Stimulated activated CD4-positive, alpha-beta T cell treated with anti-CD3 and anti-CD28 coated beads, Interleukin-1b, Interleukin-23, amount 100 ng/mL, for 48 hours (primary cell): ENCODE data around the gene BAZ1B.
A peak's percentile ranks its signal among the peaks of the same experiment; 100 is the strongest.
"Not testable (repeated sequence)": the region's sequence is repeated elsewhere in the genome, so short reads cannot be mapped to it uniquely, and the experiment has no call there.

ENCODE experiments used
- DNase-seq: peaks from one replicate; pipeline ENCODE4 v3.0.0-alpha.2; 2020

Gene BAZ1B, protein sequence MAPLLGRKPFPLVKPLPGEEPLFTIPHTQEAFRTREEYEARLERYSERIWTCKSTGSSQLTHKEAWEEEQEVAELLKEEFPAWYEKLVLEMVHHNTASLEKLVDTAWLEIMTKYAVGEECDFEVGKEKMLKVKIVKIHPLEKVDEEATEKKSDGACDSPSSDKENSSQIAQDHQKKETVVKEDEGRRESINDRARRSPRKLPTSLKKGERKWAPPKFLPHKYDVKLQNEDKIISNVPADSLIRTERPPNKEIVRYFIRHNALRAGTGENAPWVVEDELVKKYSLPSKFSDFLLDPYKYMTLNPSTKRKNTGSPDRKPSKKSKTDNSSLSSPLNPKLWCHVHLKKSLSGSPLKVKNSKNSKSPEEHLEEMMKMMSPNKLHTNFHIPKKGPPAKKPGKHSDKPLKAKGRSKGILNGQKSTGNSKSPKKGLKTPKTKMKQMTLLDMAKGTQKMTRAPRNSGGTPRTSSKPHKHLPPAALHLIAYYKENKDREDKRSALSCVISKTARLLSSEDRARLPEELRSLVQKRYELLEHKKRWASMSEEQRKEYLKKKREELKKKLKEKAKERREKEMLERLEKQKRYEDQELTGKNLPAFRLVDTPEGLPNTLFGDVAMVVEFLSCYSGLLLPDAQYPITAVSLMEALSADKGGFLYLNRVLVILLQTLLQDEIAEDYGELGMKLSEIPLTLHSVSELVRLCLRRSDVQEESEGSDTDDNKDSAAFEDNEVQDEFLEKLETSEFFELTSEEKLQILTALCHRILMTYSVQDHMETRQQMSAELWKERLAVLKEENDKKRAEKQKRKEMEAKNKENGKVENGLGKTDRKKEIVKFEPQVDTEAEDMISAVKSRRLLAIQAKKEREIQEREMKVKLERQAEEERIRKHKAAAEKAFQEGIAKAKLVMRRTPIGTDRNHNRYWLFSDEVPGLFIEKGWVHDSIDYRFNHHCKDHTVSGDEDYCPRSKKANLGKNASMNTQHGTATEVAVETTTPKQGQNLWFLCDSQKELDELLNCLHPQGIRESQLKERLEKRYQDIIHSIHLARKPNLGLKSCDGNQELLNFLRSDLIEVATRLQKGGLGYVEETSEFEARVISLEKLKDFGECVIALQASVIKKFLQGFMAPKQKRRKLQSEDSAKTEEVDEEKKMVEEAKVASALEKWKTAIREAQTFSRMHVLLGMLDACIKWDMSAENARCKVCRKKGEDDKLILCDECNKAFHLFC (N-terminal part only)

DNA sequence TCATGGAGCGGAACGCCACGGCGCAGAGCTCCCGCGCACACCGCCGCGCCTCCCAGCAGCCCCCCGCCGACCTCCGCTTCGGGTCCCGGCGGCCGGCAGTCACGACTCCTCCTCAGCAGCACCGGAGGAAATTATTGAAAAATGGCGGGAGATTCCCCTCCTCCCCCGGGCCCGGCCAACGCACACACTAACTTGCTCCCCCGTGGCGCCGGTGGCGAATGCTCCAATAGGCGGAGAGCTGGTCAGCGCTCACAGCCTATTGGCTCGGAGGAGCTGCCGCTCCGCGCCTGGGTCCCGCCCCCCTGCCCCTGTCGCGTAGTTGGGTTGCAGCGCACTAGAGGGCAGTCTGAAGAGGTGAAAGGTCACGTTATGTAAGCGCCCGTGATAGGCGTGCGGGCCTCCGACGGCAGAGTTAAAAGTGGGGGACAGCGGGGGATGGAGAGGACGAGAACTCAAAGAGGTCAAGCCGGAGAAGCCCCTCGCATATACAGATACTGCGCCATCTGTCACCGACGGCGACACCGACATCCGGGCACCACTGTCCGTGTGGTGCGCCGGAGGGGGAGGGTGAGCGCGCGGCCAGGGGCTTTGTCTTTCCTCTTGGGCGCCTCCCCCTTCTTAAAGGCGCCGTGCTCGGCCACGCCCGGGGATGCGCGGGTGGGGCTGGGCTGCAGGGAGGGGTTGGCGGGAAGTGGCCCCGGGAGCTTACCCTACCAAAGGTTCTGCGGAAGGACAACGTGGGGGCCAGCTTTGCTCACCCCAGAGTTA, at the start of gene BAZ1B:
TSS of gene BAZ1B (minus strand) at position 189 of the 768 bp plus-strand sequence. CDS start 360 bp downstream, outside the sequence.
- peak; percentile 99 for DNase-seq

DNA sequence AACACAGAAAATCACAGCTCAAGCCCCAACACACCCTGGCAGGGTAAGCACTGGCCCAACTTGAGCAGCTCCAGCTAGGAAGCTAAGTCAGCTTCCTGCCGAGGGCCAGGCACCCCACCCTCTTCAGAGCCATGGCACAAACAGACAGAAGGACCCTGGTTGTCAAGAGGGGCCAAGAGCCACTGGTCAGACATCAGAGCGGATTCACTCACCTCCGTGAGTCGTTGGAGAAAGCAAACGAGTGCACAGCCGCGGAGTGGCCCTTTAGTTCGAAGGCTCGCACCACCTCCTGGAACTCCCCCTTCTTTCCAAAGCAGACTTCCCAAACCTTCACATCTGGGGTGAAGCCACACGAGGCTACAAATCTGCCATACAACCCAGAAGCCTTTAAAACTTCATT, 48.9 kb upstream of the BAZ1B start:
- no peak for DNase-seq

DNA sequence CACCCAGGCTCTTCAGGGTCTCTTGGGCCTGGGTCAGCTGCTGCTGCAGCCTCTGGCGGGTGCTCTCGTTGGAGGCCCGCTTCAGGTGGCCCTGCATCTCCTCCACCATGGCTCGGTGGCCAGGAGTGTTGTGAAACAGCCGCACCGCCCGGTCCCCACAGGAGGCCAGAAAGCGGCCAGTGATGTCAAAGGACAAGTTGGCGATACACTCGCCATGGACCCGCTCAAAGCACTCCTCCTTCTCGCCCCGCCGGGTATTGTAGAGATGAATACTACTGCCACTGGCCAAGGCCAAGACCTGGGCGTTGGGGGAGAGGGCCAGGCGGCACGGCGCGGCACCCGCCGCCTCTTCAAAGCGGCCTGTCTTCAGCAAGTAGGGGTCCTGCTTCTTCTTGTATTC, 48.4 kb upstream of the BAZ1B start:
- DNase-seq: no peak

DNA sequence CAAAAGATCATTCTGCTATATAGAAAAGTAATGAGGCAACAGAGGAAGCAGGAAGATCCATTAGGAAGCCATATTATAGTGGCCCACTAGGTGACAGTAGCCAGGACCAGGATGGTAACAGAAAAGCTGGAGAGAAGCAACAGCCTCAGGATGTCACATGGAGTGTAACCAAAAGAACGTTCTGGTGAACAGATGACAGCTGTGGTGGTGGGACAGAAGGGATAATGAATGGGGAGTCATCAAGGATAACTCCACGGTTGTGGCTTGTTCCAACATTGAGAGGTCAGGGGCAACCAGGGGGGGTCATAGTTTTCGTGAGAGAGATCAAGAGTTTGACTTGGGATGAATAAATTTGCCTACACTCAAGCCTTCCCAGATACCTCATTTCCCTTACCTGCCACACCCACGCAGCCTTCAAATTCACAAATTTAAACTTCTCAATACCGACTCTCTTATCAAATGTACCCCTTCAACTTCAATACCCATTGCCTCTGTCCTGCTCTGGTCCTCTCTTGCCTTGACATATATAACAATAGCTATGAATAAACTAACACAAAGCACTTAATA, 47.0 kb upstream of the BAZ1B start:
- no peak for DNase-seq

DNA sequence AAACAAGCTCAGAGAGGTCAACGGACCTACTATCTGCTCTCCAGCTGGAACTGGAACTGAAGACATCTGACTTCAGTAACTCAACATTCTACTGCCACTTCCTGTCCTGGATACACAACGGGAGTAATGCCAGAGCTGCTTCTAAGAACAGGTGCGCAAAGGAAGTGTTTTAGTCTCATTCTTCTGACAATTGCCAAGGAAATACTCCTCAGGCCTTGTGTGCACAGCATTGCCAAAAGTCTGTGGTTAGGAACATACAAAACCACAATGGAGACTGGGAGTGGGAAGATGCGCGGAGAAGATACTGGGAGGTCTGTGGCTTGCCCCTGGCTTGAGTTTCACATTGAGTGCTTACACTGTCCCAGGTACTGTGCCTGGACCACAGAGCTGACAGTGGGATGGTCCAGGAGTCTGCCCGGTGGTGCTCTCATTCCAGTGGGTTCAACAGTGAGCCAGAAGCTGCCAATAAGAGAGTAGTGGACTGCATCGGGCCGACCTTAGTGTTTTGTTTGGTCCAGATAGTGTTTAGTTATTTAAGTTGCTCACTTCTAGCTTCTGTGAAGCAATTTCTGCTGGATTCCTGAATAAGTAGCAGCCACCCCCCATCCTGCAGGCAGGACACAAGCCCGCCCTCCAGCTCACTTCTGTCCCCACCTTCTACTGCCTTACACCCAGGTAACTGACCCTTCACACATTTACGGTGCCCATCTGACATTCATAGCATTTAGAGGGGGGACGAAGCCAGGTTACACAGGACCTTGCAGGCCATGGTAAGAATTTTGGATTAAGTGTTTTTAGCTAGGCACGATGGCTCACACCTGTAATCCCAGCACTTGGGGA, 46.0 kb upstream of the BAZ1B start:
- DNase-seq: no peak

DNA sequence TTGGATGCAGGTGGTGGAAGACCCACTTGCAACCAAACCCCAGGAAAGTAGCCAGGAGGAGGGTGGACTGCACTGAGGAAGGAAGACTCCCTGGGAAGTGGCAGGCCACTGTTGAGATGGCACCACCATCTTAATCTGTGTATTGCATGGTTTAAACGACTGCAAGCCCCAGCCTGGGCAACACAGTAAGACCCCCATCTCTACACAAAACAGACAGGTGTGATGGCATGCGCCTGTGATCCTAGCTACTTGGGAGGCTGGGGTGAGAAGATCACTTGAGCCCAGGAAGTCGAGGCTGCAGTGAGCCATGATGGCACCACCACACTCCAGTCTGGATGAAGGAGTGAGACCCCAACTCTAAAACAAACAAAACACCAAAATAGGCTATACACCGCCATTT, 45.0 kb upstream of the BAZ1B start:
- no peak for DNase-seq

DNA sequence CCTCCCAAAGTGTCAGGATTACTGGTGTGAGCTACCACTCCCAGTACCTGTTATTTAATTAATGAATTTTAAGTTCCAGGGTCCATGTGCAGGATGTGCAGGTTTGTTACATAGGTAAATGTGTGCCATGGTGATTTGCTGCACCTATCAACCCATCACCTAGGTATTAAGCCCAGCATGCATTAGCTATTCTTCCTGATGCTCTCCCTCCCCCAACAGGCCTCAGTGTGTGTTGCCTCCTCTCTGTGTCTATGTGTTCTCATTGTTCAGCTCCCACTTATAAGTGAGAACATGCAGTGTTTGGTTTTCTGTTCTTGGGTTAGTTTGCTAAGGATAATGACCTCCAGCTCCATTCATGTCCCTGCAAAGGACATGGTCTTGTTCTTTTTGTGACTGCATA, 44.3 kb upstream of the BAZ1B start:
- not testable (repeated sequence) for DNase-seq

DNA sequence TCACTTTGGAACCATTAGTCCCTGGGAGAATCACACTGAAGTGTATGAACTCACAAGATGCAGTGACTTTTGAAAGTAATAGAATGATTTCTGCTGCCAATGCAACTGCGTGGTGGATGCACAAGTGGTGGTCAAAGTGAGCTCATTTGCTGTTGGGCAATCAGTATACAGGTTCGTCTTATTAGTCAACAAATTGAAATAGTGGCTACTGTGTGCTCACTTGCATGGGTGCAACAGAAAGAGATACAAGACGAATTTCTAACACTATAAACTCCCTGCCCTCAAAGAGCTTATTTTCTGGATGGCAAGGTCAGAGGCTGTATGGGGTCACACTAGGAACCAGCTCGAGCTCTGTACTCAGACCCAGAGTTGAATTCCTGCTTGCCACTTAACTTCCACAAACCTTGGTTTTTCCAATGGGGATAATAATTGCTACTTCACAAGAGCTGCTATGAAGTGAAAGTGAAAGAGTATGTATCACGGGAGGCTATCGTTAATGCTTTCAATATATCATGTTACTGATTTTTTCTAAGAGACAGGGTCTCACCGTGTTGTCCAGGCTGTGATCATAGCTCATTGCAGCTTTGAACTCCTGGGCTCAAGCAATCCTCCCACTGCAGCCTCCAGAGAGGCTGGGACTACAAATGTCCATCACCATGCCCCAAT, 43.7 kb upstream of the BAZ1B start:
- DNase-seq: no peak

DNA sequence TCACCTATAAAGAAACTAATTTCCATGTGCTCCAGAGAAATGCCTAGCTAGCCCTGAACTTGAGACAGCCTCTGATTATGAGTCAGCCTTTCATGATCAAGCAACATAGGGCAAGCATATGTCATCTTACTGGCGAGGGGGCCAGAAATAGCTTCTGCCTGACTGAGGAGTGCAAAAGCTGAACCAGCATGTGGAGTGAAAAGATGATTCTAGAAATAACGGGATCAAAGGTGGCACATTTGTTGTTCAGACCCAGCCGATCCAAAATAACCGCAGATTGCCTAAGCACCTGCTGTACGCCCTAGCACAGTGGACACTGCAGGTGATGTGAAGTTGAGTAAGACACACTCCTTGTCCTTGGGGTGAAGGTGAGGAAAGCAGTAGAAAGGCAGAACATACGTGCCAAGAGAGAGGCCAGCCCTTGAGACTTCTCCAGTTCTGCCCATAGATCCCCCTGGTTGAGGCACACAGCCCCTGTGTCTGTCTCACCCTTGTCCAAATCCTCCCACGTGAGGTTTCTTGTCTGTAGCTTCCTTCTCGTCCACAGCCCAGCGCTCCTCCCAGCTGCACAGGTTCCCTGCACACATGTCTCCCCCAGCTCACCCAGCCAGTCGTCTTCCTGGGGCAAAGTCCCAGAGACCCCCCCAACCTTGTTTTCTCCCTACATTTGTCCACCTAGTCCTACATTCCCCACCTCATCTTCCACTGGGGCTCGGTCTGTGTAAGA, 38.2 kb upstream of the BAZ1B start:
- peak; percentile 28 for DNase-seq

DNA sequence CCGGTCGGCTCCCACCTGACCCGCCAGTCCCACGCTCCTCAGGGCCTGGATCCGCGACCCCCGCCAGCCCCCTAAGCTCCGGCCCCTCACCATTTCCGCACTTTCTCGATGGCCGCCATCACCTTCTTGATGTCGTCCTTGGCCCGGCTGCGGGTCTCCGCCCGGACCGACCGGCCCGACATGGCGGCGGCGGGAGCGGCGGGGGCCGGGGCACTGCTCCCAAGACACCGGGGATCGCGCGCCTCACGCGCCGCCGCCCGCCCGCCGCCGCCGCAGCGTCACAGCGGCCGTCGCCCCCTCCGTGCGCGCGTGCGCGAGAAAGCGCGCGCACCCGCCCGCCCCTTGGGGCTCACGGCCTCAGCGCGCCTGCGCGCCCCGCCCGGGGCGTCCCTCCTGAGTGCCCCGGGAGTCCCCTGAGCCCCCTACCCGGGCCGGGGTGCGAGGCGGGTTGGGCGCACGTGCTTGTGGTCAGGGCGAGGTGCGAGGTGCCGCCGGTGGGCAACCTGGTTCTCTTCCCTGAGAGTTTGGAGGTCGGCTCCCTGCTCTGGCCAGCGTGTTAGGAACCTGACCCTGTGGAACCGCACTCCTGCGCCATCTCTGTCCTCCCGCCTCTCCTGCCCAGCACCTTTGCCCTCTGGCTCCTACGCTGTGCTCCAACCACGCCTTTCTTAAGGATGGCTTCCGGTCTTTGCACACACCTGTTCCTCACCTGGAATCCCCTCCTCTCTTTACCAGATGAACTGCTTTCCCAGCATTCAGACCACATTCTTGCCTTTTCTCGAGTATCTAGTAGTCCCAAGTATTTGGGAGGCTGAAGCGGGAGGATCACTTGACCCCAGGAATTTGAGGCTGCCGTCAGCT, 35.5 kb upstream of the BAZ1B start, which contains the start of gene BCL7B:
TSS of gene BCL7B (minus strand) at position 294 of the 861 bp plus-strand sequence. CDS start at position 182, 112 bp downstream.
- peak; percentile 72 for DNase-seq

DNA sequence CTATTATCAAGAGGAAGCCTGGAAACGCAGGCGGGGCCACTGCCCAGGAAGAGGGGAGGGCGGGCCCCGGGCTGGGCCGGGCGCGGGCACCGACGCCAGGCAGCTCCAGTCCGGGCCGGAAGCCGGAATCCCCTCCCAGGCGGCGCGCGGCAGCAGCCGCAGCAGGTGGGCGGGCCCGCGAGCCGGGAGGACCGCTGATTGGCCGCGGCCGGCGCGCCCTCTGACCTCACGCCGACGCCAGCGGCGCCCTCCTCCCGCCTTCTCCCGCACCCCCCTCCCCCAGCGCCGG, 35.0 kb upstream of the BAZ1B start:
- DNase-seq: peak; percentile 90

DNA sequence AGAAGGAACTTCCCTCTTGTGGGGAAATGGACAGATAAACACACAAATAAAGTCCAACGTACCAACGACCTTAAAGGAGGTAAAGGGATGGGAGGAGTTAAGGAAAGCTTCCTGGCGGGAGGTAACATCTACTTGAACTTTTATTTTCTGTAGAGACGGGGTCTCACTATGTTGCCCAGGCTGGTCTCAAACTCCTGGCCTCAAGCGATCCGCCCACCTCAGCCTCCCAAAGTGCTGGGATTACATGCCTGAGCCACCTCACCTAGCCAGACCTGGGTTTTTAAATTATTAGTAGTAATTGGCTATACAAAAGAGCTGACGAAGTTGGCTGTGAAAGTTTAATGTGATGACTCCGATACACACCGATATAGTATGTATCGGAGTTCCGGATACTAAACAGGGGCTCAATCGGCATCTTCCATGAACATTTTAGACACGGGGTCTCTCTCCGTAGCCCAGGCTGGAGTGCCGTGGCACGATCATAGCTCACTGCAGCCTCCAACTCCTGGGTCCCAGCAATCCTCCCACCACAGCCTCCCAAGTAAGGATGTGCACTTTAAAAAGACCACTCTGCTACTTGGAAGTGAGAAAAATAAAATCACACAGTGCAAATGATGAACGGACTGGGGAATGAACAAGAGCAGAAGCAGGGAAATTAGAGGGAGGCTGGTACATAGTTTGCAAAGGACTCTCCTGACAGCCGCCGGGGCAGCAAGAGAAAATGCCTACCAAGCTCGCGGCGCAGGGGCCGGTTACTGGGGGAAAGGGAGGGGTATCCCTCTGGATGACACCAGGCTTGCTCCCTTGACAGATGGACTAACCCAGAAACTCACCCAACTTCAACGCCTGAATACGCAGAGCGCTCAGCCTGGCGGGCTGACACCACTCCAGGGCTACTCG, 34.4 kb upstream of the BAZ1B start:
- DNase-seq: no peak

DNA sequence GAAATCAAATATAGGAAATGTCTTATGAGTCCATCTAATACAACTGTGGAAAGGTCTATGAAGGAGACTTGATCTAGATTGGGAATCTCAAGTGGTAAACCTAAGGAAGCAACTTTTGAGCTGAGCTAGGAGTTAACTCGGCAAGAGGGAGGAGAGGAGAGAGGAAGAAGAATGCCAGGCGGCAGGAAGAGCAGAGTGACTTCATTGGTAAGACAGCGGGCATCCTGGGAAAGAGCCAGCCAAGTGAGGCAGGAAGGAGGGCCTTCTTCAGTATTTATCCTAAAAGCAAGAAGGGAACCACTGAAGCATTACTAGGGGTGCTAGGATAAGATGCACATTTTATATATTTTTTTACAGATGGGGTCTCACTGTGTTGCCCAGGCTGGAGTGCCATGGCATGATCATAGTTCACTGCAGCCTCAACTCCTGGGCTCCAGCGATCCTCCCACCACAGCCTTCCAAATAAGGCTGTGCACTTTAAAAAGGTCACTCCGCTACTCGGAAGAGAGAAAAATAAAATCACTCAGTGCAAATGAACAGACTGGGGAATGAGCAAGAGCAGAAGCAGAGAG, 33.4 kb upstream of the BAZ1B start:
- DNase-seq: no peak

DNA sequence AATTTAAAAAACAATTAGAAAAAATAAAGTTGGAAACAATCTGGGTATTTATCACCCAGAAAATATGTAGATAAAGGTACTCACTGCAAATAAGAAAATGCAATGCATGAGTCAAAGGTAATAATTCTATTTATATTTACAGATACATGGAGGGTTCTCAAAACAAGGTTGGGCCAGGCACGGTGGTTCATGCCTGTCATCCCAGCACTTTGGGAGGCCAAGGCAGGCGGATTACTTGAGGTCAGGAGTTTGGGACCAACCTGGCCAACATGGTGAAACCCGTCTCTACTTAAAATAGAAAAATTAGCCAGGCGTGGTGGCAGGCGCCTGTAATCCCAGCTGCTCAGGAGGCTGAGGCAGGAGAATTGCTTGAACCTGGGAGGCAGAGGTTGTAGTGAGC, 28.0 kb upstream of the BAZ1B start:
- DNase-seq: not testable (repeated sequence)

DNA sequence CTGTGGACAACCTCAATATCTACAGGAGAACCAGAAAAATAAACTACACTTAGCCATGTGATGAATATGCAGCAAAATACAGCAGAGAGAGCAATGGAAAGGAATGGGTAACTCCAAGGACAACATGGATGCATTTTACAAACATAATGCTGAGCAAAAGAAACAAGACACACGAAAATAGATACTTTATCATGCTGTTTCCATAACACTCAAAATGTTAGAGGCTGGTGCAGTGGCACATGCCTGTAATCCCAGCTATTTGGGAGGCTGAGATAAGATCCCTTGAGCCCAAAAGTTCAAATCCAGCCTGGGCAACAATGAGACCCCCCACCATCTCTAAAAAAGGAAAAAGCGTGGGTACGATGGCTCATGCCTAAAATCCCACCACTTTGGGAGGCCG, 27.1 kb upstream of the BAZ1B start:
- DNase-seq: no peak

DNA sequence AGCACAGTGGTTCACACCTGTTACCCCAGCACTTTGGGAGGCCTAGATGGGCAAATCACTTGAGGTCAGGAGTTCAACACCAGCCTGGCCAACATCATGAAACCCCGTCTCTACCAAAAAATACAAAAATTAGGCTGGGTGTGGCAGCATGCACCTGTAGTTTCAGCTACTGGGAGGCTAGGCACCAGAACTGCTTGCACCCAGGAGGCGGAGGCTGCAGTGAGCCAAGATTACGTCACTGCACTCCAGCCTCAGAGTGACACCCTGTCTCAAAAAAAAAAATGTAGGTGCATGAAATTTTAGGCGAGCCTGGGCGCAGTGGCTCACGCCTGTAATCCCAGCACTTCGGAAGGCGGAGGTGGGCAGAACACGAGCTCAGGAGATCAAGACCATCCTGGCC, 25.7 kb upstream of the BAZ1B start:
- no peak for DNase-seq

DNA sequence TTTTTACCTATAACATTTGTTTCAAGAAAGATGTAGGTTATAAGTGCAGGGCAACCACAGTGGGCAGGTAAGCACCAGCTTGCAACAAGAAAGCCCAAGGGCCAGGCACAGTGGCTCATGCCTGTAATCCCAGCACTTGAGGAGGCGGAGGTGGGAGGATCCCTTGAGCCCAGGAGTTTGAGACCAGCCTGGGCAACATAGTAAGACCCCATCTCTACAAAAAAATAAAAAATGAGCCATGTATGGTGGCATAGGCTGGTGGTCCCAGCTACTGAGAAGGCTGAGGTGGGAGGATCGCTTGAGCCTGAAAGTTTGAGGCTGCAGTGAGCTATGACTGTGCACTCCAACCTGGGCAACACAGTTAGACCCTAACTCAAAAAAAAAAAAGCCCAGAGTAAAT, 22.6 kb upstream of the BAZ1B start:
- no peak for DNase-seq

DNA sequence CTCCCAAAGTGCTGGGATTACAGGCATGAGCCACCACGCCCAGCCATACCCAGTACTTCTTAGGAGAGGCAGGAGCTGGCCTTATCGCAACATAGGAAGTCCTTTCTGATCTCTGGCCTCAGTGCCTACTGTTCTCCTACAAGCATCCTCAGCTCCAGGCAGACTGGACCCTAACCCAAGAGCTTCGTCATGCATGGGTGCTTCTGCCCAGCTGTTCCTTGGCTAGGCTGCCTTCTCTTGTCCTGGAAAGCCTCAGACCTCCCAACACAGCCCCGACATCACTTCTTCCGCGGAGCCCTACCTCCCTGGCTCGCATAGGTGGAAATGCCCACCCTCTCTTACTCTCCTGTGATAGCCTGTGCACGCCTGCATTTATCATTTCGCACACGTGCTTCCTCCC, 19.6 kb upstream of the BAZ1B start:
- no peak for DNase-seq
